Fibroblast of mammary gland (primary cell): ENCODE measurements around the gene CNKSR3.
A peak's percentile ranks its signal among the peaks of the same experiment; 100 is the strongest.
"Not testable (repeated sequence)": the region's sequence is repeated elsewhere in the genome, so short reads cannot be mapped to it uniquely, and the experiment has no call there.

Source experiments
- DNase-seq: peaks from one replicate; pipeline ENCODE4 v3.0.0-alpha.2; 2010; ENCODE audit warnings: low read depth
- H3K4me3 ChIP-seq: 2 replicates; pipeline ENCODE4 v1.5.1; 2011; ENCODE audit warnings: low read depth, mild to moderate bottlenecking, low read length, moderate library complexity; ENCODE audit not compliant: control insufficient read depth
- CTCF ChIP-seq: conservative IDR thresholded peaks from 2 replicates; pipeline ENCODE4 v1.5.1; 2011; ENCODE audit warnings: low read depth, low read length, inconsistent platforms; ENCODE audit not compliant: control insufficient read depth, insufficient read depth

The CNKSR3 gene

GRCh38 chr6:154549179-154549578 lies 38.7 kb upstream of the CNKSR3 start:
- no peak for DNase-seq
- no peak for TF ChIP-seq CTCF
- no peak overlapping the region for H3K4me3 ChIP-seq

- DNase-seq, result peak; percentile 47
- no peak for TF ChIP-seq CTCF
- H3K4me3 ChIP-seq, result no peak overlapping the region
Measured at GRCh38 chr6:154548130-154548830, 37.8 kb upstream of the CNKSR3 start.

DNA sequence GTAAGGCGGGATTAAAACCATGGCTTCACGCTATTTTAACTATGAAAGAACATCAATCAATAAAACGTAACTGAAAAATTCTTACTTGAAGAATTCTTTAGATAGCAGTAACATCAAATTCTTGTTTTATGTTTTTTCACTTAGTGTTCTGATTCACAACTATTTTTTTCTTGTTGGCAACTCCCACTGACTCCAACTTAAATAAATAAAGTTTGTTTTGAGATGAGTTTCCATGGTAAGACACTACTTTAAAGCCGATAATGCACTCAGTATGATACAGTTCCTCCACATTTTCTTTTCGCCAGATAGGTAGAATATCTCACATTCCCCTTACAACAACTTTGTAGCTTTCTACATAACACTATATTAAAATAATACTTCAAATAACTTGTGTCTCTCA lies 33.1 kb upstream of the CNKSR3 start:
- no peak for DNase-seq
- no peak overlapping the region for H3K4me3 ChIP-seq
- no peak for TF ChIP-seq CTCF

DNA sequence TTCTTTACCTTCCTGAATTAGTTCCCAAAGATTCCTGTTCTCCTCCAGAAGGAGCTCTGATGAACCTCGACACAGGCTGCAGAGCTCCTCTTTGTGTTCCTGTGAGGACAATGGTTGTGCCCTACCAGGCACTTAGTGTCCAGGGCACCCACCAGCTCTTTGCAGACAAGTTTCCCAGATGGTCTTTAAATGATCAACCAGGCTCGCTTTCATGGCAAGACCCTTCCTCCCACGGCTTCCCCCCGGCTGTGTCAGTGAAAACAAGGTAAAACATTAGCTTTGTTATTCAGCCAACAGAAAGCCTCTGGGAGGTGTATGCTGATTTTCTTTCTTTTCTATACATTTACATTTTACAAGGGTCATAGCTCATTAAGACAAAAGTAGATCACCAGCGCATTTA lies 32.3 kb upstream of the CNKSR3 start:
- H3K4me3 ChIP-seq, result no peak overlapping the region
- DNase-seq, result no peak
- no peak for TF ChIP-seq CTCF

- H3K4me3 ChIP-seq, result not testable (repeated sequence)
- peak; percentile 20 for DNase-seq
Measured at GRCh38 chr6:154541837-154542236, 31.4 kb upstream of the CNKSR3 start.

DNA sequence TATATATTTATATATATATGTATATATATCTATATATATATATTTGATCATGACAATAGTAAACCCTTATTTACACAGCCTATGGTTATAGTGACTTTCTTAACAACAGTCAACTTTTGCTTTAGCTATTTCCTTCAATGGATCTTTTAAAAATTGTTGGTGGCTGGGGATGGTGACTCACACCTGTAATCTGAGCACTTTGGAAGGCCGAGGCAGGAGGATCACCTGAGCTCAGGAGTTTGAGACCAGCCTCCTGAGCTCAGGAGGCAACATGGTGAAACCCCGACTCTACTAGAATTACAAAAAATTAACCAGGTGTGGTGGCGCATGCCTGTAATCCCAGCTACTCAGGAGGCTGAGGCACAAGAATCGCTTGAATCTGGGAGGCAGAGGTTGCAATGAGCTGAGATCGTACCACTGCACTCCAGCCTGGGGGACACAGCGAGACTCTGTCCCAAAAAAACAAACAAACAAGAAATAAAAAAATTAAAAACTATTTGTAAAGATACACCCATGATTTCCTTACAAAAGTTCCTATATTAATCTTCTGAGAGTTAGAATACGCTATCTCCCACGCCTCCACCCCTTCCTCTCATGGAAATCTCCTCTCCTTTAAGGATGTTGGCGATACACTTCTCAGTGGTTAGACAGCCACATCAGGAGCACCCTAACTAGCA lies 29.2 kb upstream of the CNKSR3 start:
- no peak for TF ChIP-seq CTCF
- no peak for DNase-seq
- no peak overlapping the region for H3K4me3 ChIP-seq

DNA sequence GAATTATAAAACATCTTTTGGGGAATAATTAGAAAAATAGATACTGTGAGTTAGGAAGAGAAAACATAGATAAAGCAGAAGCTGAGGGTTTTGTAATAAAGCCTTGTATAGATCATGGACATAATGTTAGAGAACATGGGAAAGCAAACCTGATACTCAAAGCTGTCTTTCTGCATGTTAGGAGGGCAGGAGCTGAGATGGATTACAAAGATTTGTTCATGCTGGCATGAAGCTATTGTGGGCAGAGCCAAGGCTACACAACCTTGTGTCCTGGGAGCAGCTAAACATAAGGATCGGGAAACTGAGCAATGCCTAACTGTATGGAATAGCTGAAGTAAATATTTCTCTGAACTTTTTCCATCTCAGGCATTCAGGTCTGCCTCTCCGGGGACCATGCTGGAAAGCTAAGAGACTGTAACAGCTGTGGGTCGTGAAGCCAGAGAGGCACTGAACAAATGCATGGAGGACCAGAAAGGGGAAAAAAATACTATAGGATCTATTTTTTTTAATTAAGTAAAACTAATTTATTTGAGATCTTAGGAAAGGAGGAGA lies 28.2 kb upstream of the CNKSR3 start:
- H3K4me3 ChIP-seq, result no peak overlapping the region
- no peak for DNase-seq
- TF ChIP-seq CTCF, result no peak
